Measurements from ENCODE around the gene NCAPD3.
"Not testable (repeated sequence)": the region's sequence is repeated elsewhere in the genome, so short reads cannot be mapped to it uniquely, and the experiment has no call there.

NCAPD3 gene

GRCh38 chr11:134216816-134217215 is 7.0 kb downstream of the NCAPD3 start:
- no peak for DNase-seq

GRCh38 chr11:134215836-134216235 is 7.9 kb downstream of the NCAPD3 start:
- DNase-seq = no peak

GRCh38 chr11:134207538-134208239 is 16.1 kb downstream of the NCAPD3 start:
- no peak for DNase-seq

- no peak for DNase-seq
These were observed 17.6 kb downstream of the NCAPD3 start for GRCh38 chr11:134206185-134206584.

GRCh38 chr11:134205729-134206128 is 18.0 kb downstream of the NCAPD3 start:
- DNase-seq = no peak

GRCh38 chr11:134202661-134203060 is 21.1 kb downstream of the NCAPD3 start:
- no peak for DNase-seq

GRCh38 chr11:134200688-134201087 is 23.1 kb downstream of the NCAPD3 start:
- DNase-seq = no peak

- no peak for DNase-seq
These were observed 24.2 kb downstream of the NCAPD3 start for GRCh38 chr11:134199531-134199930.

- DNase-seq = no peak
These were observed 27.0 kb downstream of the NCAPD3 start for GRCh38 chr11:134196756-134197155.

GRCh38 chr11:134188092-134188491 is 35.7 kb downstream of the NCAPD3 start:
- not testable (repeated sequence) for DNase-seq

GRCh38 chr11:134181707-134182106 is 42.1 kb downstream of the NCAPD3 start:
- no peak for DNase-seq

- no peak for DNase-seq
These were observed 45.6 kb downstream of the NCAPD3 start for GRCh38 chr11:134178032-134178674.

GRCh38 chr11:134176284-134176683 is 47.5 kb downstream of the NCAPD3 start:
- no peak for DNase-seq

- DNase-seq = no peak
These were observed 50.5 kb downstream of the NCAPD3 start for GRCh38 chr11:134173296-134173695.

GRCh38 chr11:134171951-134172350 is 51.8 kb downstream of the NCAPD3 start:
- no peak for DNase-seq

- no peak for DNase-seq
These were observed 52.9 kb downstream of the NCAPD3 start for GRCh38 chr11:134170919-134171281.

GRCh38 chr11:134170177-134170918 is 53.4 kb downstream of the NCAPD3 start:
- DNase-seq = no peak

GRCh38 chr11:134164490-134165370 is 59.0 kb downstream of the NCAPD3 start:
- DNase-seq = no peak

GRCh38 chr11:134159652-134160051 is 64.1 kb downstream of the NCAPD3 start:
- DNase-seq = no peak

GRCh38 chr11:134158023-134158422 is 65.7 kb downstream of the NCAPD3 start:
- DNase-seq = no peak

GRCh38 chr11:134157451-134157850 is 66.3 kb downstream of the NCAPD3 start:
- no peak for DNase-seq

- no peak for DNase-seq
These were observed 67.6 kb downstream of the NCAPD3 start for GRCh38 chr11:134155946-134156865.

Data from amniotic stem cell (primary cell).